Measurements from ENCODE around the gene NACA2. TPM values are rescaled to one million over a fixed set of nuclear protein-coding genes. Genes with fewer than 3 reads are reported as not detected.

The NACA2 gene
- total and polyA plus RNA-seq, 2 of the 8 experiments (the other 6 are each of a cell fraction or from before 2014, with no cell fraction given), result not detected

DNA sequence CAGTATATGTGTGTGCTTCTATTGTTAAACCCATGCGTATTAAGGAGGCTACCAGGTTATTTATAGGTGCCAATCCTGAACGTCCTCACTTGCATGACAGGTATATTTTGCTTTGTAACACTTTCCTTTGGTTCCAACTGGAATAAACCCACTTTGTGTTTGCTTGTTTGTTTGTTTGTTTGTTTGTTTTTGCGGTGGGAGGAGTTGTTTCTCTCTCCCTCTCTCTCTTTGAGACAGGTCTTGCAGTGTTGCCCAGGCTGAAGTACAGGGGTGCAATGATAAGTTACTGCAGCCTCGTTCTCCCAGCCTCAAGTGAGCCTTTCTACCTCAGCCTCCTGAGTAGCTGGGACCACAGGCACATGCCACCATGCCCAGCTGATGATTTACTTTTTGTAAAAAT is 28.7 kb downstream of the NACA2 start:
- 85% methylated on average over 4 of the region's 4 CpGs; no CpG with 5 or more reads in 1 of the 2 experiments for WGBS, 2 experiments (ENCODE audit: extremely low coverage in 1 of 2, insufficient coverage in 1 of 2, insufficient read length in 1 of 2, insufficient replicate concordance in 2 of 2, low coverage in 1 of 2, low lambda C conversion rate in 2 of 2, missing lambda C conversion rate in 1 of 2)
- POLR2A ChIA-PET (ENCODE audit: partially characterized antibody), result no interaction called here
- H2BK12ac ChIP-seq (ENCODE audit: low read depth, low read length), result no peak overlapping the region

More for the DNA sequence above, 28.7 kb downstream of the NACA2 start:
- Histone ChIP-seq H3K9me3 (ENCODE audit: insufficient read depth in 2 of 2, low read depth in 1 of 2, low read length in 1 of 2) (no peaks in the 10 kb centered on the region), H4K5ac (ENCODE audit: insufficient read length, low read depth, low read length) (no peak overlapping the region), H3K18ac (ENCODE audit: extremely low read depth, low read length) (no peak overlapping the region), H3K4me3 (ENCODE audit: extremely low read depth in 1 of 4, insufficient read depth in 2 of 4, low read depth in 3 of 4, low read length in 4 of 4) (no peak overlapping the region), H4K91ac (replicated peaks; ENCODE audit: insufficient read length, low read length) (no peak overlapping the region), H2BK20ac (ENCODE audit: low read length) (no peak overlapping the region), H3K4me1 (replicated peaks in 1 of 4; ENCODE audit: control insufficient read depth in 3 of 4, insufficient read depth in 4 of 4, low read length in 3 of 4) (no peaks in the 10 kb centered on the region), H2BK120ac (replicated peaks; ENCODE audit: low read depth, low read length) (no peak overlapping the region), H4K20me1 (replicated peaks in 1 of 2; ENCODE audit: control insufficient read depth in 1 of 2, insufficient read depth in 2 of 2, low read length in 2 of 2) (no peaks in the 10 kb centered on the region), H2AK5ac (ENCODE audit: low read depth, low read length) (no peak overlapping the region), H4K8ac (ENCODE audit: extremely low read depth, insufficient read depth, low read length) (no peak overlapping the region), H3K79me1 (ENCODE audit: low read depth, low read length) (no peaks in the 10 kb centered on the region), H3K79me2 (ENCODE audit: control insufficient read depth in 1 of 2, insufficient read depth in 2 of 2, low read length in 2 of 2) (no peaks in the 10 kb centered on the region), H3K4me2 (ENCODE audit: insufficient read depth in 1 of 2, low read depth in 2 of 2, low read length in 2 of 2) (no peak overlapping the region), H3K9ac (replicated peaks in 1 of 4; ENCODE audit: extremely low read depth in 1 of 4, low read depth in 3 of 4, low read length in 3 of 4) (no peak overlapping the region), H3K14ac (ENCODE audit: insufficient read length) (no peak overlapping the region), H3K36me3 (ENCODE audit: control insufficient read depth in 2 of 4, insufficient read depth in 4 of 4, low read length in 3 of 4) (no peaks in the 10 kb centered on the region), H2BK5ac (ENCODE audit: low read depth, low read length) (no peak overlapping the region), H3K27me3 (replicated peaks in 1 of 4; ENCODE audit: control insufficient read depth in 3 of 4, extremely low read depth in 1 of 4, insufficient read depth in 3 of 4, low read length in 3 of 4) (no peaks in the 10 kb centered on the region), H3K4ac (replicated peaks; ENCODE audit: insufficient read length, low read depth, low read length) (no peak overlapping the region), H3K23me2 (ENCODE audit: low read depth, low read length) (no peaks in the 10 kb centered on the region), H2AFZ (ENCODE audit: low read length) (no peak overlapping the region), H3K23ac (ENCODE audit: insufficient read length) (no peak overlapping the region), H3K27ac (ENCODE audit: low read depth, low read length) (no peak overlapping the region), H2BK15ac (ENCODE audit: low read length) (no peak overlapping the region), H3K56ac (replicated peaks; ENCODE audit: insufficient read length, low read depth, low read length) (no peak overlapping the region)
- DNase-seq (ENCODE audit: low read depth in 1 of 2, low spot score in 2 of 2), result no peak
- no peak for FAIRE-seq
- CTCF ChIA-PET (ENCODE audit: partially characterized antibody), result interaction anchor here (1.2 to 2.3 kb wide), 2 partner anchors 11 to 12 kb away, joined by 6 read pairs; no protein-coding TSS in a partner anchor
- no peak for TF ChIP-seq KDM5A (IDR thresholded peaks at IDR 0.05; ENCODE audit: low read length)
